NCI-H2029 treated with DMSO at 0.1 percent for 48 hours (cell line): Measurements from ENCODE around the gene ILF3.

Experiments used
- DNase-seq: peaks from one replicate; lab custom pipeline; 2025; lab: John Stamatoyannopoulos, UW

Gene ILF3

DNA sequence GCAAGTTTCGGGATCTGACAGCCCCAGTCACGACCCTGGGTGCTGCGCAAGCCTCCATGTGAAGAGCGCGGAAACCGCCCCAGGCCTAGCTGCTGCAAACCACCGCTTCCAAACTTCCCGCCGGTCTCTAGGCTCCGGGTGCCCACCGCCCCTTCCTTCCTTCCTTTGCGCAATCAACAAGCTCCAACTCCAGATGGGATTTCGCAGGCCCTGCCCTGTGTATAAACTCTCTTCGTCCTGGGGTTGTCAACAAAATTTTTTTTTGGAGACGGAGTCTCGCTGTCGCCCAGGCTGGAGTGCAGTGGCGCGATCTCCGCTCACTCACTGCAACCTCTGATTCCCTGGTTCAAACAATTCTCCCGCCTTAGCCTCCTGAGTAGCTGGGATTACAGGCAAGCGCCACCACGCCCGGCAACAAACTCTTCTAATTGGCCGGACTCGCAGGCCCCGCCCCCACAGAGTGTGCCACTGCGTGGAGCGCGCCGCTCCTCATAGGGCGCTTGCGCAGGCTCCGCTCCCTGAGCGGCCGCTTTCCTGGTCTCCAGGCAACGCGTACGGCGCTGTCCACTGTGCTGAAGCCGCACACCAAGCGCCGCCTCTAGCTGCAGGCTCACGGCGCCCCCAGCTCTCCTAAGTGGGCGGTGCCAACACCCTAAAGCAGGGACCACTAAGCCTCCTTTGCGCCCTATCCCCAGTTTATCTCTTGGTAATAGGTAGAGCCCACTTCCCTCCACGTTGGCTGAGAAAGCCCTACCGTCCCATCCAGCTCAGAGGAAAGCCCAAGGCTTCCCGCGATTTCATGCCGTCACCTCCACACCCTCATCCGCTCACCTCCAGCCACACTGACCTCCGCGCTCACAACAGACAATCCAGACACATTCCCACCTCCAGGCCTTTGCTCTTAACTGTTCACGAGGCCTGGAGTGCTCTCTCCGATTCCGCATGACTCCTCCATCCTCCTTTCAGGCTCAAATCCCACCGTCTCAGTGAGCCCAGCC is 41.6 kb downstream of the ILF3 start:
- peak; percentile 88 for DNase-seq

DNA sequence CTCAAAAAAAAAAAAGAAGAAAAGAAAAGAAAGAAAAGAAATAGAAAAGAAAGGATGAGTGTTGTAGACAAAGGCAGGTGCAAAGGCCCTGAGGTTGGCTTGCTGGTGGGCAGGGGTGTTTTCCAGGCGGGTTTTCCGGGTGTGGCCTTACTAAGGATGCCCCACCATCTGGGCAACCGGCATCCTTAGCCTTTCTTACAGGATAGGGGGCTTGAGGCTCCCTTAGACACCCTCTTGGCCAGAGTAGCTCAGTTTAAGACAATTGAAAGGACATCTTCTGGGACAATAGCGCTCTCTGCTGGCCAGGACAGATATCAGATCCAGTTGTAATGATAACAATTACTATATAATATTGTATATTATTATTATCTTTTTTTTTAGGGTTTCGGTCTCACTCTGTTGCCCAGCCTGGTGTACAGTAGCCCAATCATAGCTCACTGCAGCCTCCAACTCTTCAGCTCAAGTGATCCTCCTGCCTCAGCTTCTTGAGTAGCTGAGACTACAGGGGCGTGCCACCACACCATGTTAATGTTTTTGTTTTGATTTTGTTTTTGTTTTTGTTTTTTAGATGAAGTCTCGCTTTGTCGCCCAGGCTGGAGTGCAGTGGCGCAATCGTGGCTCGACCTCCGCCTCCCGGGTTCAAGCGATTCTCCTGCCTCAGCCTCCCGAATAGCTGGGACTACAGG is 45.6 kb downstream of the ILF3 start:
- peak; percentile 54 for DNase-seq

DNA sequence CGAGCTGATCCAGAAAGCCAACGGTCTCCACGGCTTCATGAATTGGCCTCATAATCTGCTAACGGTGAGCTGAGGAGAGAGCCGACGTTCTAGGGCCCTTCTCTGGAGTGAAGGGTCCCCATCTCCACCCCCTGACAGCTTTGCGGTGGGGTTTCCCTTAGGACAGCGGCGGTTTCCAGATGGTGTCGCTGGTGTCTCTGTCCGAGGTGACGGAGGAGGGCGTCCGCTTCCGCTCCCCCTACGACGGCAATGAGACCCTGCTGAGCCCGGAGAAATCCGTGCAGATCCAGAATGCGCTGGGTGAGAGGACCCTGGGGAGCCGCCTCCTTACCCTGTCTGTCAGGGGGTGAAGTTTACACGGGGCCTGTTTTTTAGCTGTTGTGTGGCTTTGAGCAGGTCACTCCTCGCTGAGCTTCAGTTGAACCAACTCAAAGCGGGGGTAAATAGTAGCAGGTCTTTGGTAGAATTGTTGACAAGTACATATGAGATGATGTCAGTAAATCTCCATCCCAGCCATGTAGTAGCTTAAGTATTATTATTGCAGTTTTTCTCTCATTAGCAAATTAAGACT is 47.9 kb downstream of the ILF3 start:
- no peak for DNase-seq

DNA sequence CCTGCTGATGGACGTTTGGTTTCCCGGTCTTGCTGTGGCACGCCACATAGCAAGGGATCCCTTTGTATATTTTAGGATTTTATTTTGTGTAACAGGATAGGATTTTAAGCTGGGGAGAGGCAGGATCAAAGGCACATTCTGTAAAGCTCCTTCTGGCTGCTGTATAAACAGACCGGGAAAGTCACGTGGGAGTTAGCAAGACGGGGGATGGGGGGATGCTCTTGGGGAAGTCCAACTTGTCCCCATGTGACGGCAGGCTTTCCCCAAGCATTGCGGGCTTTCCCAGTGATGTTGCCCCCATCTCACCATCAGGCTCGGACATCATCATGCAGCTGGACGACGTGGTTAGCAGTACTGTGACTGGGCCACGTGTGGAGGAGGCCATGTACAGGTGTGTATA is 52.8 kb downstream of the ILF3 start:
- no peak for DNase-seq

DNA sequence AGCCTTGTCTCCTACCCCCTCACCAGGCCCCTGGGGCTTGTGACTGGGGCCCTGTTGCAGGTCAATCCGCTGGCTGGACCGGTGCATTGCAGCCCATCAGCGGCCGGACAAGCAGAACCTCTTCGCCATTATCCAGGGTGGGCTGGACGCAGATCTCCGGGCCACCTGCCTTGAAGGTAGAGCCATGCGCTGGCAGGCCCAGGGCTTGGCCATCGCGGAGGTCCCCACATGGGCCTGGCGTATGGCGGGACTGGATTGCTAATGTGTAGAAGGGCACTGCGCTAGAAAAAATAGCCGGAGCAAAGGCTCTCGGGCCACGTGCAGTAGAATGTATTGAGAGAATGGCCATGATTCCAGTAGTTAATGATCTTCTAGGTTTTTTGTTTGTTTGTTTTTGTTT is 53.3 kb downstream of the ILF3 start:
- no peak for DNase-seq

DNA sequence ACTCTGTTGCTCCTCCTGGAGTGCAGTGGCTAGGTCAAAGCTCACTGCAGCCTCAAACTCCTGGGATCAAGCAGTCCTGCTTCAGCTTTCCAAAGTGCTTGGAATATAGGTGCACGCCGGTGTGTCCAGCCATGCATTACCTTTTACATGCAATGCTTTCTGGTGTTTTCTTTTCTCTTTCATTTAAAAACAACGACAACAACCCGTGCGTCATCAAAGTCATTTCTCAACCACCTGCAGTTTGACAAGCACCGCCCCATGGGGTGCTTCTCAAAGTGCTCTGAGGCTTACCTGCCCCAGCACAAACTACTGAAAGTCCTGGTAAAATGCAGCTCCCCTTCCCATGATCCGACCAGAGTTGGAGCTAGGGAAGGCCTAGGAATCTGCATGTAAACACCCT is 54.1 kb downstream of the ILF3 start:
- no peak for DNase-seq

DNA sequence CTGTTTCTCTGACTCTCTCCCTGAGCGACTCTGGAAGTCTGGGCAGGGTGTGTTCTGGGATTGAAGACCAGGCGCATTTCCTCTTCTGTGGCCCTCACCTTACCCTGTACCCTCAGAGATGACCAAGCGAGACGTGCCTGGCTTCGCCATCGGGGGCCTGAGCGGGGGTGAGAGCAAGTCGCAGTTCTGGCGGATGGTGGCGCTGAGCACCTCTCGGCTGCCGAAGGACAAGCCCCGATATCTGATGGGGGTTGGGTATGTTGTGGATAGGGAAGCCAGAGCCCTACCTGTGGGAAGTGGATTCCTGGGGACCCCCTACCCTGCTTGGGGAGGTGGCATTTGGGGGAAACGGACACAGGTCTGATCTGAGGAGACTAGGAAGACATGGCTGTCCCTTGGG is 57.9 kb downstream of the ILF3 start:
- no peak for DNase-seq

DNA sequence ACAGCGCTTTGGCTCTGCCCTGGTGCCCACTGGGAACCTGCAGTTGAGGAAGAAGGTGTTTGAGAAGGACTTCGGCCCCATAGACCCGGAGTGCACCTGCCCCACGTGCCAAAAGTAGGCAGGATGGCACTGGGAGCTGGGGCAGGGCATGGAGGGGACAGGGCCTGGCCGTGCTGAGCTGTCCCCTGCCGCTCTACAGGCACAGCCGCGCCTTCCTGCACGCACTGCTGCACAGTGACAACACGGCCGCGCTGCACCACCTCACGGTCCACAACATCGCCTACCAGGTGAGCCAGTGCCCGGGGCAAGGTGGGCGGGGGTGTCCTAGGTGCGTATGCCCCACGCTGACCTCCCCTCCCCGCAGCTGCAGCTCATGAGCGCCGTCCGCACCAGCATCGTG is 58.6 kb downstream of the ILF3 start:
- DNase-seq = no peak

DNA sequence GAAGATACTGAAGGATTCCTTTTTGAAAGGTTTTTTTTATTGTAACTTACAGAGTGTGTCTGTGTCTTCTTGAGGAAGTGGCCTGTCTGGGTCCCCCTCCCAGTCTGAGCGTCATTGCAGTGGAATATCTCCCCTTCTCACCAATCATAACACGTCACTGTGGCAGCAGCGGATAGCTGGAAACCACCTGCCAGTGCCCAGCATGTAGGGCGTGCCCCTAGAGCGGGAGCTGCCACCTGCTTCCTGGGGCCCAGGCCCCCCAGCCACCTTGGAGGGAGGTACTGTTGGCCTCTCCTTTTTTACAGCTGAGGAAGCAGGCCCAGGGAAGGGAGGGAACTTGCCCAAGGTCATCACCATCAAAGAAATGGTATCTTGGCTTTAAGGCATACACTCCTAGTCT is 59.2 kb downstream of the ILF3 start:
- DNase-seq = no peak

DNA sequence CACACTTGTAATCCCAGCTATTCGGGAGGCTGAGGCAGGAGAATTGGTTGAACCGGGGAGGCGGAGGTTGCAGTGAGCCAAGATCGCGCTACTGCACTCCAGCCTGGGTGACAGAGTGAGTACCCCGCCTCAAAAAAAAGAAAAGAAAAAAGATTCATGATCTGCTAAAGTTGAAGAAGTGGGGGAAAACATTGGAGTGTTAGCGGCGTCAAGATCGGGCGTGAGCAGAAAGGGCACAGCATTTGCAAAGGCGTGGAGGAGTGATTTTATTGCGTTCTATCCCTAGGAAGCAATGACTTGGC is 62.9 kb downstream of the ILF3 start:
- no peak for DNase-seq

DNA sequence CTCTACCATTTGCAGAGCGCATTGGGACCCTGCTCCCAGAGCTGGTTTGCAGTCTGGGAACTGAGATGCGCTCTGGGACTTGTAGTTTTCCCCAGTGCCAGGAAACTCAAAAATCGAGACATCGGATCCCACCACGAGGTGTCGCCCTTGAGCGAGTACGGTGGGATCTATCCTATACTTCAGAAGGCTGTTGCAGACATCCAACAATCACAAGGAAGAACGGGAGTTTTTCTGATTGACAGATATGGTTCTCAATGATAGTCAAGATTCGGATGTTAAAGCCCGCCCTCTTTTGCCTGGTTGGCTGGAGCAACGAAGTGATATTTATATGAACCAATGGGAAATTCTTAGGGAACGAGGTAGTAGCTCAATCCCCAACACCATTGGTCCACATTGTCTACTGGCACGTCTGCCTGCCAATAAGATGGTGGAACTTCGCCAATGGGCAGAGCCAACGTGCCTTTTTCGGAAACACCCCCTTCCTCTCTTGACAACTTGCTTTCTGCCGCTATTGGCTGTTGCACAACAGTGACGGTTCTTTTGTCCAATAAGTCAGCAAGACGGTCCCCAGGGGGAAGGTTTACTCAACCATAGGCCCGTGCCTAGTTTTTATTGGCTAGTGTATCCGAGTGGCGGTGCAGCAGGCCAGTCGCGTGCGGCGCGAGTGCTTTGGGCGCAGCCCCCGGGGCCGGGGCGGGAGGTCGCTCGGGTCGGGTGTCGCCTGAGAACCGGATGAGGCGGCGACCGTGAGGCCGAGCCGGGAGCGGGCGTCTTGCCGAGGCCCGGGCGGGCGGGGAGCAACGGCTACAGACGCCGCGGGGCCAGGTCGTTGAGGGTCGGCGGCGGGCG is 63.4 kb downstream of the ILF3 start, which contains the start of gene DNM2:
DNM2 (plus strand) TSS at position 724 of the 849 bp plus-strand sequence. CDS start 164 bp downstream, outside the sequence.
- peak; percentile 99 for DNase-seq

DNA sequence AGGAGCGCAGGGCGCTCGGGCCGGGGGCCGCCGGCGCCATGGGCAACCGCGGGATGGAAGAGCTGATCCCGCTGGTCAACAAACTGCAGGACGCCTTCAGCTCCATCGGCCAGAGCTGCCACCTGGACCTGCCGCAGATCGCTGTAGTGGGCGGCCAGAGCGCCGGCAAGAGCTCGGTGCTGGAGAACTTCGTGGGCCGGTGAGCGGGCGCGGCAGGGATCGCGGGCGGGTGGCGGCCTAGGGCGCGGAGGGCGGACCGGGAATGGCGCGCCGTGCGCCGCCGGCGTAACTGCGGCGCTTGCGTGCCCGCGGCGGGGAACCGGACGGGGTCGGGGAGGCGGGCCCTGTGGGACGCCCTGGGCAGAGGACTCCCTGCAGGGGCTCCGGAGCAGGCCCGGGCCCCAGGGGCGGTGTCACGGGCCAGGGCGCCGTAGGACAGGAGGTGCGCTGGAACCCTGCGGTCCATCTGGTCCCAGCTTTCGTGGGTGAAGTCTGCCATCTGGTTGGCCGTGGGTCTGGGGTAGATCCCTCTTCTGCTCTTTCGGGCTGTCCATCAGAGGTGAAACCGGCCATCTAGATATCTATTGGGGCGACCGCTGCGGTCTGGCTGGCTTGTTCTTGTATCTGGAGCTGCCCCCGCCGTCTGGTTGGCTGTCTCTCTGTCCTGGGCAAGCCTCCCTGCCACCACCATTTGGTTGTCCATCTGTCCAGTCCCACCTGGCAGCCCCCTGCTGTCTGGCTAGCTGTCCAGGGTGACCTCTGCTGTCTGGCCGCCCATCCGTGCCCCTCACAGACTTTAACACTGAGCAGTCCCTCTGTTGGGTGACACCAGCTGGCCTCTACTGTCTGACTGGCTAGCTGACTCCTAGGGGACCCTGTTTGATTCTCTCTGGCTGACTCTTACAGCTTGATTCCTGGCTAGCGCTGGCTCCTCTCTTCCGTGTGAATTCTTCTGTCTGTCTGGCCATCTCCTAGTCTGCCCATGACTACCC is 64.4 kb downstream of the ILF3 start:
- no peak for DNase-seq

DNA sequence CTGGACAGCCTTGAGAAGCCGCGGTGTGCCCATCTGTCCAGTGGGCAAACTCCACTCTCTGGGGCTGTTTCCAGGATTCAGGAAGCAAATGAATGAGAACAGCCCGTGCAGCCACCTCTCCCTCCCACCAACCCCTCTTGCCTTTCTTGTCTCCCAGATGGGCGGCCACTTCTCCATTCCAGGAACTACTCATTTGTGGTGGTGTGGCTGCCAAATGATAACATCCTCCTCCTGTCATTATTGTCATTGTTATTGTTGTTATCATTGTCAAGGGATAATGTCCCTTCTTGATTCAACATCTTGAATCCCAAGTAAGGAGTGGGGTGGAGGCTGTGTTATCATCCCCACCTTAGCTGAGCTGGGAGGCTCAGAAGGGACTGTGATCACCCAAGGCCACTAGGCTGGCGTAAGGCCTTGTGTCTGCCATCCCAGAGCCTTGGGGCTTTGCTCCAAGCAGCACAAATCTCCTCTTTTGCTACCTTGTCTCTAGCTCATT is 65.4 kb downstream of the ILF3 start:
- DNase-seq = no peak

DNA sequence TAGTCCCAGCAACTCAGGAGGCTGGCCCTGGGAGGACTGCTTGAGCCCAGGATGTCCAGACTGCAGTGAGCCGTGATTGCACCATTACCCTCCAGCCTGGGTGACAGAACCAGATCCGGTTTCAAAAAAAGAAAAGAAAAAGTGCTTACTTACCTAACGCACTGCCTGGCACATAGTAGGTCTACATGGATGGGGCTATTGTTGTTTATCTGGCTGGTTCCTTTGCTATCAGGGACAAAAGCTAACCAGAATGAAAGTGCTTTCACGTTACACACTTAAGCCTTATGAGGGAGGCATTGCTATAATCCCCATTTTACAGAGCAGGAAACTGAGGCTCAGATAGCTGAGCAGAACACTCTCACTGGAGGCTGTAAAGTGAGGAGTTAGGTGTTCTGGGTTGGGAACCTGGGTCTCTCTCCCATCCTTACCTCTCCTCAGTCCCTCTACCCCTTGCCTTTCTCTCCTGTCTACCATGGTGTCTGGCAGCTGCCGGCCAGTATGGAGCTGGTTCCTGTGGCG is 66.5 kb downstream of the ILF3 start:
- no peak for DNase-seq

DNA sequence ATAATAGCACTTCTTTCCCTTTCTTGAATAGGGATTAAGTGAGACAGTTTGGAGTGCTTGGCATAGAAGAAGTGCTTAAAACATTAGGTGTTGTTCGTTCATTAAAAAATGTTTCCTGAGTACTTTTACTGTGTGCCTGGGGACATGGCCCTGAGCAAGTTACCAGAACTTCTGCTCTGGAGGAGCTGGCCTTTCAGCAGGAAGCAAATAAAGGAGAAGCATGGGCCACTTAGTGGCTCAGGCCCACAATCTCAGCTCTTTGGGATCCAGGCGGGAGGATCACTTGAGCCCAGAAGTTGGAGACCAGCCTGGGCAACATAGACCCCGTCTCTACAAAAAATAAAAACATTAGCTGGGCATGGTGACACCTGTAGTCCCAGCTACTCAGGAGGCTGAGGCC is 69.4 kb downstream of the ILF3 start:
- DNase-seq = no peak

DNA sequence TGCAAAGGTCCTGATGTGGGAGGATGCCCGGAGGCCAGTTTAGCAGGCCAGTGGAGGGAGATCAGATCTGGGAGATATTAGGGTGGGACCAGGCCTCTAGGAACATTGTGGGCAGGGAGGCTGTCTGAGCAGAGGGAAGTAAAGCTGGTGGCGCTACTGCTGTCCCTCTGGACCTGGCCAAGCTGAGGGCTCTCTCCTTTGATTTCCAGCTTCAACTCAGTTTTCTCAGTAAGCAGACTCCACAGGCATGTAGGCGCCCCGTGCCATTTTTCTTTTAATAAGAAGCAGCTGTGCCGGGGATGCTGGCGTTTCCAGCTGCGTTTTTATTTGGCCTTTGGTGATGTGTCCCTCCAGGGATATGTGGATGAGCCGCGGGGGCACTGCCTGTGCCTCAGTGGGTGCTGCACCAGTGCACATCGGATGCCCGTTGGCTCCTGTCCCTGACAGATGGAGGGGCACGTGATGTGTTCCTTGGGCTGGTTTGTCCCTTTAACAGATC is 70.5 kb downstream of the ILF3 start:
- DNase-seq = no peak

DNA sequence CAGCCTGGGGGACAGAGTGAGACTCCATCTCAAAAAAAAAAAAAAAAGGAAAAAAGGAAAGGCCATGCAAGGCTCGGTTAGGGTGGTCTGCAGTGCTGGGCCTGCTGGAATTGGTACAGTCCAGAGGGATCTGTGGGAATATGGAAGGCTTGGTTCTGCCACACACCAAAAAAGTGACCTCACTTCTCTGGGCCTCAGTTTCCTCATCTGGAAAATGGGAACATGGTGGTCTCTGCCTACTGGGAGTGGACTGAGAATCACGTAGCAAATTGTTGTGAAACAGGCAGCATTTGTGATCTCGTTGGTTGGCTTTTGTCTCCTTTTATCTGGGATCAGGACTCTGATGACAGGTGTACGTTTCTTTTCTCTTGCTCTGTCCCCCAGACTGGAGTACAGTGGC is 71.3 kb downstream of the ILF3 start:
- no peak for DNase-seq

DNA sequence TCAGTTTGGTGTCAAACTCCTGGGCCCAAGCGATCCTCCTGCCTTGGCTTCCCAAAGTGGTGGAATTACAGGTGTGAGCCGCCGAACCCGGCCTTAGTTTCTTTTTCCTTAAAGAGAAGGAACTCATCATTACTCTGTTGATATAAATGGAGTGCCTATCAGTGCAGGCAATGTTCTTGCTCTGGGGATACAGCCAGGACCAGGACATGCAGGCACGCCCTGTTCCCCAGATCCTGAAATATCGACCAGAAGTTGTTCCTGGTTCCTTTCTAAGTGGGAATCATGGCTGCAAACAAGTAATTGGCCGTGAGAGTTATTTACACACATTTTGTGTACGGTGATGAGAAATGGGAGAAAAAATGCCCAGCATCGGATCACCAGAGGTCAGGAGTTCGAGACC is 72.1 kb downstream of the ILF3 start:
- DNase-seq = no peak

DNA sequence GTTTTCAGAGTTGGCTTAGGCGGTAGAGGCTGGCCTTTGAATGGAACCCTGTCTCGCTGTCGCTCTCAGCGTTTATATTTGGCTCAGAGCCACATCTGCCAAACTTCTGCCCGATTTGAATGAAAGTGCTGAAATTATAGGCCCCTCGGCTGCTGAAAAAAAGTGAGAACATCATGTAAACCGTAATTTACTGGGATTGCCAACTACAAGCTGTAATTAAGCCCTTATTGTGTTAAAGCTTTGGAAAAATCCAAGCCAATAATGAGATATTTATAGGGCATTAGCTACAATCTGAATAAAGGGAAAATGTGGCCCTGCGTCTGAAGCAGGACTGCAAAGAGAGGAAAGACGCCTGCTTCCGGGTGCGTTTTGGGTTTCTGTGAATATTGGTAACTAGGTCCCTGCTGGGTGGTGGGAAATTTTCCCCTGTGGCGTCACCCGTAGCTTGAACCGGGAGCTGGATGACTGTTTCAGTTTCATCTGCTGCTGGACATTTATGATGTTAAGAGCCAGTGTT is 73.6 kb downstream of the ILF3 start:
- DNase-seq = no peak

DNA sequence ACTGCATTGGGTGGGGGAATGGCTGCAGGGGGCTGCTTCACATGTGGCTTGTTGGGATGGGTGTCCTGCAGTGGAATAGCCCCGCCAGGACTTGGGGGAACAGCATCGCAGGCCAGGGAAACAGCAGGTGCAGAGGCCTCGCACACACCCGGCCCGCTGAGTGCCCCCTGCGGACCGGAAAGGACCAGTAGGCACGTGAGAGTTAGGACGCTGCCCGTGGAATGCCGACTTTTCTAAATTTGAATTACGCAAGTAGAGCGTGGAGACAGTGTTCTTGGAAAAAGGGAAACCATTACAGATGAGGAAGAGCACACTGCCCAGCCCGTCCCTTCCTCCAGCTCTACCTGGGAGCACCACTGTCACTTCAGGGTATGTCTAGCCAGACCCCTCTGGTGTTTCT is 75.3 kb downstream of the ILF3 start:
- no peak for DNase-seq
